Left hindlimb (tissue), 1 donor: ENCODE results near the gene GFRA3.
"Not testable (repeated sequence)": the region's sequence is repeated elsewhere in the genome, so short reads cannot be mapped to it uniquely, and the experiment has no call there.

ENCODE experiments used
- DNase-seq: peaks from one replicate; pipeline ENCODE4 v3.0.0-alpha.2; 2018

GFRA3 gene, protein sequence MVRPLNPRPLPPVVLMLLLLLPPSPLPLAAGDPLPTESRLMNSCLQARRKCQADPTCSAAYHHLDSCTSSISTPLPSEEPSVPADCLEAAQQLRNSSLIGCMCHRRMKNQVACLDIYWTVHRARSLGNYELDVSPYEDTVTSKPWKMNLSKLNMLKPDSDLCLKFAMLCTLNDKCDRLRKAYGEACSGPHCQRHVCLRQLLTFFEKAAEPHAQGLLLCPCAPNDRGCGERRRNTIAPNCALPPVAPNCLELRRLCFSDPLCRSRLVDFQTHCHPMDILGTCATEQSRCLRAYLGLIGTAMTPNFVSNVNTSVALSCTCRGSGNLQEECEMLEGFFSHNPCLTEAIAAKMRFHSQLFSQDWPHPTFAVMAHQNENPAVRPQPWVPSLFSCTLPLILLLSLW

DNA sequence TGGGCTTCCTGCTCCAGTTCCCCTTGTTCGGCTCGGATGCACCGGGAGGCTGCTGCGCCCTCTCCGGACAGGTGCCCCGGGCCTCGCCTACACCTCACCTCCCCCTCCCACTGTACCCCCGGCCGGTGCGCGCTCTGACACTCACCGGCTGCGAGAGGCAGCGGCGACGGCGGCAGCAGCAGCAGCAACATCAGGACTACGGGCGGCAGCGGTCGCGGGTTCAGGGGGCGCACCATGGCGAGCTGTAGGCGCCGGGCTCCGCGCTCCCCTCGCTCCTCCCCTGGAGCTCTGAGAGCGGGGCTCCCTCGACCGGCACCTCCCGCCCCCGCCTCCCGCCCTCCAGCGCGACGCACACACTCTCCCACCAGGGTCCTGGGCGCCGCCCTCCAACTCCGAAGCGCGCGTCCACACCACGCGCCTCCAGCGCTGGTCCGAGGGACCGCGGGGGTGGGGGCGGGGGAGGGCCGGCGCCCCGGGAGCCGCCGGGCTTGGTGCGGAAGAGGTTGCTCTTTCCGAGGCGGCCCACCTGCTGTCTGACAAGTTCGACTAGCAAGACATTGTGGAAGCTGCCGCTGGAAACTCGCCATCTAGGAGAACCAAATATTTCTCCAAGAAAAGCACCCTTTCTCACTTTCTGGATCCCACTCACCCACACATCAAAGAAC is at the start of gene GFRA3:
Gene GFRA3, minus strand, starts transcription at position 433 of the 665 bp plus-strand sequence. Its CDS starts 197 bp downstream, at position 236.
- DNase-seq, result peak; percentile 34

DNA sequence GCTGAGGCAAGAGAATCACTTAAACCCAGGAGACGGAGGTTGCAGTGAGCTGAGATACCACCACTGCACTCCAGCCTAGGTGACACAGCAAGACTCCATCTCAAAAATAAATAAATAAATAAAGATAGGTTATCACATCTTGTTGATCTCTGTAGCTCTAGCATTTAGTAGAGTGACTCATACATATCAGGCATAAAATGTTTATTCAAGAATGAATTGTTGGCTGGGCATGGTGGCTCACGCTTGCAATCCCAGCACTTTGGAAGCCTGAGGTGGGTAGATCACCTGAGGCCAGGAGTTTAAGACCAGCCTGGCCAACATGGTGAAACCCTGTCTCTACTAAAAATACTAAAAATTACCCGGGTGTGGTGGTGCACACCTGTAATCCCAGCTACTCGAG is 43.8 kb upstream of the GFRA3 start:
- DNase-seq, result not testable (repeated sequence)

DNA sequence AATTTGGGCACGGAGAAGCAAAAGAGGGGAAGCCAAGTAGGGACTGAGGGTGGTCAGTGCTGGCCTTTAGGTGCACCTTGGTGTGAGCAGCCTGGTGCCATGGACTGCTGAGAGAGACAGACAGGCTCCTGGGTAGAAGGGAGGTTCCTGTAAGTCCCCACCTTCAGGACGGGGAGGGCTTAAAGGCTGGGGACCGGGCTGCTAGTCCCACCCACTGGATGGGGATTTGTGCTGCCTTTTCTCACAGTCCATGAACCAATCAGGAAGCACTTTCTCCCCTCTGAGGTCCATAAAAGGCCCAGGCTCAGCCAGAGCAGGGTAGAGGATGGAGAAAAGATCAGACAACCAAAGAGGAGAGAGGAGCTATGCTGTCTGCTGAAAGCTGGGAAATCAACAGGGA is 41.9 kb upstream of the GFRA3 start:
- DNase-seq, result no peak

DNA sequence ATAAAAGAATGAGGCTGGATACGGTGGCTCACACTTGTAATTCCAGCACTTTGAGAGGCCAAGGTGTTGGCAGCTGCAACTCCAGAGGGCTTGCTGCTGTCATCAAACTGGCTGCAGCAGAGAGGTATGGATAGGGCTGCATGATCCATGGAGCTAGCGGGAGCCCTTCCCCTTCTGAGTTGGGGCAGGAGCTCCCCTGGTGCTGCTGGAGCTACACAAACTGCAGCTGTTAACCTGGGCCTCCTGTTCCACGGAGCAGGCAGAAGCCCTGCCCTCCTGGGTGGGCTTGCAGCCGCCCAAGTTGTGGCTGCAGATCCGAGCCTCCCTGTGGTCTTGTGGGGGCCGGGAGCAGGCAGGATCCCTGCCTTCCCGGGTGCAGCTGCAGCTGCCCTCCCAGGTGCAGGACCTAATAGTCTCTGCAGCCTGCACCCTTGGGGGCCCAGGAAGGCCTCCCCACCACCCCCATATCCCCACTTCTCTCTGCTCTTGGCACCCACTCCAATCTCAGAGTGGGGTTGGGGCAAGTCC is 41.4 kb upstream of the GFRA3 start:
- no peak for DNase-seq

DNA sequence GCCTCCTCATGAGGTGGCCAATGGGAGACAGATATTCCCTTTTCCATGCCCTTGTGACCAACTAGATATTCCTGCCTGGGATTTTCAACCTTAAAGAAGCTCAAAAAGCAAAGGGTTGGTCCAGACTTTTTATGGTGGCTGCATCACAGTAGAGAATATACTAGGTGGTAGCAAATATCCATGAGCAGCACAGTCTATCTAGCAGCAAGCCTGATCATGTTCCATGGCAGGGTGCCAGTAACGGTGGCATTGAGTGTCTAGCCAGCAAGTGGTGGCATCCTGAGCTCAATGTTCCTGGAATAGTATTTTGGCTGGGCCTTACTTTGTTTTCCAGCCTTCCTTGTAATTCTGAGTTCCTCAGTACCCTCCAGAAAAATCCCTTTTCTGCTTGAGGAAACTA is 31.4 kb upstream of the GFRA3 start:
- no peak for DNase-seq

DNA sequence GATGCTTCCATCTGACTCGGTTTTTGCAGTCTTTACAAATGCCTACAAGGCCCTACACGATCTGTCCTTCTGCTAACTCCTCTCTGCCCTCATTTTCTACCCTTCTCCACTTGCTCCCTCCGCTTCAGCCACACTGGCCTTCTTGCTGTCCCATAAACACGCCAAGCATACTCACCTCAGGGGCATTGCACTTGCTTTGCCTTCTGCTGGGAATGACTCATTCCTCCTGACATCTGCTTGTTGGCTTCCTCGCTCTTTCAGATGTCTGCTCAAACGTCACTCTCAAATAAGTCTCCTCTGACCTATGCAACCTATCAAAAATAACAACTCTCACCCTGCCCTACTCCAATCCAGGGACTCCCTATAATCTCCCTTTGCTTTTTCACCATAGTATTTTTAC is 29.0 kb upstream of the GFRA3 start:
- DNase-seq, result no peak

DNA sequence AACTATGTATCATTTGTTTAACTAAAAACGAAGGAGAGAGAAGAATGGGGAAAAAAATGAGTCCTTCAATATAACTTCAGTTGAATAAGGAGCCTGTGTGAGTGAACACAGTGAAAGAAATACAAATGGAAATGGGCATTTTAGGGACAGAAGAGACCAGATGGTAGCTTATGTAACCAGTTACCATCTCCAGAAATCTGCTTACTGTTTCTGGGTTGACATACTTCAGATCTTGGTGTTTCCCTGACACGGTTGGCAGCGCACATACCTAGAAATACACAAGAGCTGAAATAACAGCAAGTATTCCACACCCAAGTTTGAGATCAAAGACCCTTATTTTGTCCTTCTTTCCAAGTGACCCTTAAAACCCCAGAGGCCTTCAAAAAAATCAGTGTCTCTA is 14.9 kb upstream of the GFRA3 start:
- no peak for DNase-seq

DNA sequence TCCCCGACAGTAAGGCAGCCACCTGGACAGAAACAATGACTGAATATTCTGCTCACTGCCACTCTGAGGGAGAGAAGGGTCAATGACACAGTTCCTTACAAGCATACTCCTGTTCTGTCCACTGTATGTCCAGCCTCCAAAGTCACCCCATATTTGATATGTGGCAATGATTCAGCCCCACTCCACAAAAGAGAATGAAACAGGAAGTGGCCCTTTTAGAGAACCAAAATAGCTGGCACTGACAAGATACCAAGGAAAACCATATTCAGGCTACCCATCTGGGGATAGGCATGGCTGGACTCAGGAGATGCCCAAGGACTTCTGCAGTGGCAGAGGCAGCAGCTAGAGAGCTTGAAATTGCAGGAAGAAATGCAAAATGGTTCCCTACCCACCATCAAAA is 12.8 kb upstream of the GFRA3 start:
- DNase-seq, result no peak

DNA sequence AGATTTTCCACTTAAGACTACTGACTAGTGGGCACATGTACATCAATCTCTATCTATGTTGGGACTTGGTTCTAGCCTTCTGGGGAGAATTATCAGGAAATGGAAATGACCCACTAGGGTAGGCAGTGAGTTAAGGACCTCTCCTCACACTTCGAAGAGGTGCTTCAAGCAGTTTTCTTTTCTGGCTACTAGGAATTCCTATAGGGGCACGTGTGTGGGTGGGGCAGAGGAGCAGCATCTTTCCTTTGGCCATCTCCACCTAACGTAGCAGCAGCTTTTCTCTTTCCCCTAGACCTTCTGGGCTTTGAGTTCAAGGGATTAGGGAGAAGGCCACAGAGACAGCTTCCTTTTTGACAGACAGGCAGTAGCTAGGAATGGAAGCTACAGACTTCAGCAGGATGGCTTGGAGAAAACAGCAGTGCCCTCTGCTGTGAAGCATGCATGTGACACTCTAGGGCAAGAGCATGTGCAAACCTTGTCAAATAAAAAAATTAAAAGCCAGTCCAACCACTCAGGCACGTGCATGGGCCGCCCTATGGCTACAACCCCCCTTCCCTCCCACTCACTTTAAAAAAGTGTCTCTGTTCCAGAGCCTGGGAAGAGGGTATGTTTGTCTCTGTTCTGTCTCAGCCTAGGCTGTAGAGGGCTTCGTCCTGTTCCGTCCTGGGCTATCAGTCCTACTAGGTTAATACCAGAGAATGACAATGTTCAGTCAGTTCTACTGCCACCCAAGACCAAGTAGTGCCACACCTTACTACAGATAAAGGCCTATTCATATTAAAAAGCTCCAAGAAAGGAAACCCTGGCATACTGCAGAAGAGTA is 8.7 kb upstream of the GFRA3 start:
- DNase-seq, result peak; percentile 45

DNA sequence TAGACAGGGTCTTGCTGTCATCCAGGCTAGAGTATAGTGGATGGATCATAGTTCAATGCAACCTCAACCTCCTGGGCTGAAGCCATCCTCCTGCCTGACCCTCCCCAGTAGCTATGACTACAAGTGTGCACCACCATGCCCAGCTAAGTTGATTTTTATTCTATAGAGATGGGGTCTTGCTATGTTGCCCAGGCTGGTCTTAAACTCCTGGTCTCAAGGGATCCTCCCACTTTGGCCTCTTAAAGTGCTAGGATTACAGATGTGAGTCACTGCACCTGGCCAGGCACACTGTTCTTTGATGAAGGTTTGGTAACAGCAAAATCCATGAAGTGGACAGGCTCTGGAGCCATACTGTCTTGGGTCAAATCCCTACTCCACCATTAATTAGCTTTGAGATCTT is 6.5 kb upstream of the GFRA3 start:
- DNase-seq, result no peak

DNA sequence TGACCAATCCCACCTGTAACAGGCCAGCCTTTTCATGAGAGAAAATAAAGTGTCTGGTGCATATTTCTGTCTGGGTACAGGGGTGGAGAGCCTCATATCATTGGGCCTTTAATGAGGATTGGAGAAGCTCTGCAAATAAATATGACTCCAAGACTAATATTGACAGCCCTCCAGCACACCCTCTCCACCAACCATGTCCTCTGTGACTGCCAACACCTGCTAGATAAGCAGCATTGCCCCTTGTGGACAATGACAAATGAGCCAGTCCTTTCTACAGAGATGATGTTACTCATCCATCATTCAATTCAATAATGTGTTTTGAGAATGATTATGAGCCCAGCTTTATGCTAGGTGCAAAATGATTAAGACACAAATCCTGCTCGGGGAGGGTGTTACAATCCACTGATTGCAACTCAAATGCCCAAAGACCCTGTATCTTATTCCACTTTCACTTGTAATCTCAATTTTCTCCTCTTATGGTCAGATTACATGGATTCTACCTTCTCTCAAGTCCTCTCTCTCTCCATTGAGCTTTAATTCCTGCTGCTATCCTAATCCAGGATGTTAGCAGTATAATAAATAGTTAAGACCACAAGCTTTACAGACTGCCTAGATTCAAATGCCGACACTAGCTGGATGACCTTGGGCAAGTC is 2.1 kb upstream of the GFRA3 start:
- DNase-seq, result no peak

DNA sequence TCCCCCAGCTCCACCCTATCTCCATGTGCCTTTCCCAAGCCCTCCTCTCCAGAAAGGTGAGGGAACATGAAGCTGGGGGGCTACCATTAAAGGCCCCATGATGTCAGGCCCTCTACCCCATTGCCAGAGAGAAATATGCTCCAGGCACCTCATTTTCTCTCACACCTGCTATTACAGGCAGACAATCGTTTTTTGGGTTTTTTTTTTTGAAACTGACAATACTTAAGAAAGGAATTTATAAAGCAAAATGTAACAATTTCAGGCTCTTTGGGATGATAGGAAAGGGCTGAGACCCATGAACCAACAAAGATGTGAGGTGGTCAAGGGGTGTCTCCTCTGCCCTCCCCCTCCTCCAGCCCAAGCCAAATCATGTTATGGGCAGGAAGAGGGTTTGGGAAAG is 1.5 kb upstream of the GFRA3 start:
- no peak for DNase-seq

DNA sequence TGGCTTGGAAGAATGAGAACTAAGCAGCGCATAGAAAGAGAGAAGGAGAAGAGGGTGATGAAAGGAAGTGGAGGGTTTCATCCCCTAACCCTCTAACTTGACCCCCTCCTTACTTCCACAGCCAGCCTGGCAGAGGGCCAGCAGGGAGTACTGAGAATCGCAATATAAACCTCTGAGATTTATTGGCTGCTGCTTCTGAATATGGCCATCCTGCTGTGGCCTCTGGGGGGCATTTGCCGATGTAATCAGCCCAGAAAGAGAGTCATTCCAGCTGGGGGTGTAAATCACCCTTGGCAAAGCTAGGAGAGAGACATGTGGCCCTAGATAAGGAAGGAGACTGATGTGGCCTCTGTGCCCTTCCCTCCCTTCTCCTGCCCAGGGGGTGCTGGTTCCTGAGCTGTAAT is 960 bp upstream of the GFRA3 start:
- no peak for DNase-seq

DNA sequence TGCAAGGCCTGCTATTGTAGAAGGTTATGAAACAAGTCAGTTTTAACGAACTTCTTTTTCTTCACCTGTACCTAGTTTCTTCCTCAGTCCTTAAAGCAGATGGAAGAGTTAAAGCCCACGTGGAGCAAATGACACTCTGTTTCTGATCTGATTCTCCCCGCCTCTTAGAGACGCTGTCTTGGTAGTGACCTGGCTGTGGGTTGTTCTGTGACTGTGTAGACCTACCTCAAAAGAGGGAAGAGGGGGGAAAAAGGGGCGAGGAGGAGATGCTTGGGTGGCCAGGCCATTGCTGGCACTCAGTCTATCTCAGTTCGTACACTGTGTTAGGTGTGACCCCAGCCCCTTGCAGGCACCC is 610 bp downstream of the GFRA3 start:
- no peak for DNase-seq

DNA sequence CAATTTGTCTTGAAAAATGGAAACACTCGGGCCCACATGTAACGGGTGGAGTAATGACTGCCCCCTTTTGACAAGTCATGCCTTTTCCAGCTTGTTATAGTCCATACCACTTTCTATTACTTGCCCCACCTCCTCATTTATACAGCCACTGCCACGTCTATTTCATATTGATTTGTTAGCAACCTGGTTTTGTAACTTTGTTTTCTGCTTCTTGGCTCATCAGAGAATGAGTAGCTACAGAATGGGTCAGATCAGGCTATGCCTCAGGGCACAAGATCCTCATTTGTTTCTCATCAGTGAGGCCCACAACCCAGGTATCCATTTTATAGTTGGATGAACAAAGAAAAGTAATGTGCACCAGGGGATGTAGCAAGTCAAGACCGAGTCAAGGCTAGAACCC is 1.7 kb downstream of the GFRA3 start:
- DNase-seq, result no peak

DNA sequence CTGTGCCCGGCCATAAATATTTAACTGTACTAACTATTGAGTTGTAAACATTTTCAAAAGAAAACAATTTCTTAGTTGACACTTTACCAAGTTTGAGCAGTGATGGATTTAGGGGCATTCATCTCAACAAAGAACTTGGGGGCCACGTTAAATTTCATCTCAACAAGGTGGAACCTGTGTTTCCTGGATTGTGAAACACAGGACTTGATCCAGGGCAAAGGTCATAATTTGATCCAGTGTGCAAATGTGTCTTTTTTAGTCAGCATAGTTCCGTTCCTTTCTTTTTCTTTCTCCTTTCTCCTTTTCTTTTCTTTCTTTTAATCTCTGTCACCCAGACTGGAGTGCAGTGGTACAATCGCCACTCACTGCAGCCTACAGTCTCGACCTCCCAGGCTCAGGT is 3.1 kb downstream of the GFRA3 start:
- DNase-seq, result no peak

DNA sequence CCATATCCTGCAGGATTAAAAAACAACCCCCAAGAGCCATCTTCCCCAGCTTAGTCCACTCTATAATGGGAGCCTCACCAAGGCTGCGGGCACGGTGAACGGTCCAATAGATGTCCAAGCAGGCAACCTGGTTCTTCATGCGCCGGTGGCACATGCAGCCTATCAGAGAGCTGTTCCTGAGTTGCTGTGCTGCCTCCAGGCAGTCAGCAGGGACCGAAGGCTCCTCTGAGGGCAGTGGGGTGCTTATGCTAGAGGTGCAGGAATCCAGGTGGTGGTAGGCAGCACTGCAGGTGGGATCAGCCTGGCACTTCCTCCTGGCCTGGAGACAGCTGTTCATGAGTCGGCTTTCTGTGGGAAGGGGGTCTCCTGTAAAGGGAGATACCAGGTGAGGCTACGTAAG is 10.2 kb downstream of the GFRA3 start:
- DNase-seq, result no peak

DNA sequence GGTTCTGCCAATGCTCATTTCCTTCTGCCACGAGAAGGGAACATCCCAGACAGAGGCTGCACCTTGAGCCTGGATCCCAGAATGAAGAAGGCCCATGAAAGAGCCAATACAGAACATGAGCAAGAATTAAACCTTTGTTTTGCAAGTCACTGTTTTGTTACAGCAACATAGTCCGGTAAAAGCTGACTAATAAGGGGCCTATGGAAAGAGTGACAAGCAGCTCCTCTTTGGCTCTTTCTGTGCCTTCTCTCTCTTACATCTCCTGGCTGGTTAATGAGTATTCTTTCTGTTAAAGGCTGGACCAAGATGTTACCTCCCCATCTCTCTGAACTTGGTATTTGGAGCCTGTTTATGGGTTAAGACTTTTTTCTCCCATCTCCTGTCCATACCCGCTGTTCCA is 10.8 kb downstream of the GFRA3 start:
- no peak for DNase-seq

DNA sequence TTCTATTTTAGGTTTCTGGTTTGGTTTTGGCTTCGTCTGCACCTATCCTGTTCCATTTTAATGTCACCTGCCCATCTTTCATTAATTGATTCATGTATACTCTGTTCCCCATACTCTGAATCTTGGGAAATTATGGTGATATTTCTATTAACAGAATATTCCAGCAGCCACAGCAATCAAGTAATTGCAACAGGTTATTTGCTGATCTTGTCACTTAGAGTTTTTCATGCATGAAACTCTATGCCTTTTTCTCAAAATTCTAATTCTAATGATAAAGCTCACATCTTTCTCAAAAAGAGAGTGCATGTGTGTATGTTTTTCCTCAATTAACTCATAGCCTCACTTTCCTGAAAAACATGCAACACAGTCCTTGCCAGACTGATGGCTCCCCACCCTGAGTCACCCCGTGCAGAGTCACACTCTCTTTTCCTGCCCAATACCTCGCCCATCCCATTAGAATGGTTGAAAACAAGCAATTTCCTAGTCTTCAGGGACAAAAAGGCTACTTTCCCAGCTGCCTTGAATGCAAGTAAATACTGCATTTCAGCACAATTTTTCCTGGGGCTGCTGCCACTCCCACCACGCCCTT is 15.6 kb downstream of the GFRA3 start:
- DNase-seq, result no peak

DNA sequence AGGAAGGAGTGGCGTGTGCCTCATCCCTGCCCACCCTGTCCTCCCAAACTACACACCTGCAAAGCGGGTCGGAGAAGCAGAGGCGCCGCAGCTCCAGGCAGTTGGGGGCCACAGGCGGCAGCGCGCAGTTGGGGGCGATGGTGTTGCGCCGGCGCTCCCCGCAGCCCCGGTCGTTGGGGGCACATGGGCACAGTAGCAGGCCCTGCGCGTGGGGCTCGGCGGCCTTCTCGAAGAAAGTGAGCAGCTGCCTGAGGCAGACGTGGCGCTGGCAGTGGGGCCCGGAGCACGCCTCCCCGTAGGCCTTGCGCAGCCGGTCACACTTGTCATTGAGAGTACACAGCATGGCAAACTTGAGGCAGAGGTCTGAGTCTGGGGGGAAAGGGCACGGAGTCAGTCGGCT is 16.8 kb downstream of the GFRA3 start:
- DNase-seq, result no peak

DNA sequence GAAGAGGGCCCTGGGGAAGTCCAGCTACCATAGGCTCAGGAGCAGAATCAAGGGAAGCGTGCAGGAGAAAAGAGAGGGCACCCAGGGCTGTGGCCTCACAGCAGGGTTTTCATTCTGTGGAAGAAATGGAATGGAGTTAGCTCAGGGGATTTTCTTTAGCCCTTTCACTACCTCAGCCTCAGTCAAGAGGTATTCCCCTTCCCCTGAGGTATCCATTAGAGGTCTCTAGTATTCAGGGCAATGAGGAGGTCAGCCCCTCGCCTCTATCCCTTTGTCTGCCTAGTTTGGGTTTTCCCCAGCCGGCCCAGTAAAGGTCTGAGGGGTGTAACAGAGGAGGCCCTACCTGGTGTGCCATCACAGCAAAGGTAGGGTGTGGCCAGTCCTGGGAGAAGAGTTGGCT is 21.5 kb downstream of the GFRA3 start:
- DNase-seq, result no peak

DNA sequence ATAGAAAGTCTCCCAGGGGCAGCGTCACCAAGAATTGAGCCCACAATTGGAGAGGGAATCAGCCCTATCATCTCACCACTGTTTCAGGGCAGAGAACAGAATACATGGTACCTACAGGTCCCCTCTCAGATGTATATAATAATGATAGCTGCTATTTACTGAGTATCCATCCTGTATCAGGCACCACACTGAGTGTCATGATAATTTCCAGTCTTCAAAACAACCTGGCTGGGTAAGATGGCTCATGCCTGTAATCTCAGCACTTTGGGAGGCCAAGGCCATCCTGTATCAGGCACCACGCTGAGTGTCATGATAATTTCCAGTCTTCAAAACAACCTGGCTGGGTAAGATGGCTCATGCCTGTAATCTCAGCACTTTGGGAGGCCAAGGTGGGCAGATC is 26.6 kb downstream of the GFRA3 start:
- not testable (repeated sequence) for DNase-seq

DNA sequence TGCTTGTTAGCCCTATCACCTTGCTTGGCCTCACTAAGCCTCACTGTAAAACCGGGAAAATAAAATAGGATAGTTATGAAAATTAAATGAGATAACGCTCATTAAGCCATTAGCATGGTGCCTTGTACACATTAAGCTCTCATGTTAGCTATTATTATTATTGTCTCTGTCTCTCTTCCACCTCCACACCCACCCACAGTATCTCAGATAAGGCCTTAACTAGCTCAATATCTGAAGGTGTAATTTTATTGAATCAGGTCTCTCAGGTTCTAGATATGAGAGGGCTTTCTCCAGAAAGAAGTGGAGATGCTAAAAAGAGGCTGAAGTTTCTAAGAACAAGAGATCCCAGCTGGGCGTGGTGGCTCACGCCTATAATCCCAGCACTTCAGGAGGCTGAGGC is 27.6 kb downstream of the GFRA3 start:
- DNase-seq, result no peak
